Lower lobe of right lung (tissue), 2 donors: ENCODE results near the gene IMMT. TPM values are rescaled to one million over a fixed set of nuclear protein-coding genes. Genes with fewer than 3 reads are reported as not detected.

Experiments
- ATAC-seq, 2 donors: fragments of 200-7000 bp; cut with Tn5 transposase; one replicate each; pipeline ENCODE4 v1.9.1; 2020 to 2022; ENCODE audit warnings: mild to moderate bottlenecking in 2 of 2, moderate library complexity in 2 of 2
- DNase-seq: peaks from one replicate; pipeline ENCODE4 v3.0.0-alpha.2; 2020
- H3K27ac ChIP-seq: fragments of 200-600 bp; one replicate; pipeline ENCODE4 v1.8.0; 2022
- H3K27me3 ChIP-seq: fragments of 200-600 bp; one replicate; pipeline ENCODE4 v1.8.0; 2022; ENCODE audit warnings: low read depth
- H3K36me3 ChIP-seq: fragments of 200-600 bp; one replicate; pipeline ENCODE4 v1.8.0; 2022; ENCODE audit warnings: mild to moderate bottlenecking
- H3K4me1 ChIP-seq: fragments of 200-600 bp; one replicate; pipeline ENCODE4 v1.8.0; 2022
- H3K4me3 ChIP-seq: fragments of 200-600 bp; one replicate; pipeline ENCODE4 v1.8.0; 2022; ENCODE audit warnings: mild to moderate bottlenecking
- H3K9me3 ChIP-seq: fragments of 200-600 bp; one replicate; pipeline ENCODE4 v1.8.0; 2022
- CTCF ChIP-seq: fragments of 200-600 bp; IDR thresholded peaks from one replicate; pipeline ENCODE4 v1.8.0; 2022; ENCODE audit warnings: antibody characterized with exemption, mild to moderate bottlenecking
- intact Hi-C: fragments of 100-400 bp; cut with DNase I; formaldehyde crosslinking; loops from one replicate; pipeline ENCODE4 v1.11.0; 2022
- total RNA-seq: library from RNA; stranded (reverse); fragmentation: NEBNext Ultra II Directional; extraction: Animal tissue kit (Norgen Biotek cat#: 25700); gene quantifications from one replicate; pipeline ENCODE4 v1.2.1, GENCODE V29; 2021
- donor health status: DM: no; HTN: yes; CAD: no; lungs with severe emphysema.

IMMT gene
- total RNA-seq, 1 donor from 2014 or later, result 58.0 TPM

- ATAC-seq (no peak), DNase-seq (no peak)
- Histone ChIP-seq H3K27me3 (no peaks in the 10 kb centered on the region), H3K4me3 (no peak overlapping the region), H3K4me1 (peaks cover 39% of the 10 kb centered on the region), H3K36me3 (no peaks in the 10 kb centered on the region), H3K27ac (no peak overlapping the region), H3K9me3 (no peaks in the 10 kb centered on the region)
- TF ChIP-seq CTCF, result no peak
- intact Hi-C loops, result no loop called here
Measured at GRCh38 chr2:86226070-86226469, 30.8 kb upstream of the IMMT start.

DNA sequence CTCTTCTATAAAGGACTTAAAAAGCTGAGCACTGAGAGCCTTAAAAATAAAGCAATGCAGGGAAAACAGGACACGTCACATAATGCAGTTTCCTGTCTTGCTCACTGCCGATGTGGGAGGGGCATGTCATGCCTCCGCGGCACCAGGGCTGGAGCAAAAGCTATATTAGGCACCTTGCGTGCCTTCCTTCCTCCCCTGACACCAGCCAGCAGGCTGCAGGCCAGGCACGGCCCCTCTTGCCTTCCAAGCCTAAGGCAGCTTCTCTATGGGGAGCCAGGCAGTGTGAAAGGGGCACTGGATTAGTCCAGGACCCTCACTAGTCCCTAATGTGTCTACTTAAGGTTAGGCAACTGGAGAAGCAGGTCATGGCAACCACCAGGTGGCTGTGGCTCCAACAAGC is 30.3 kb upstream of the IMMT start:
- H3K9me3 ChIP-seq, result no peaks in the 10 kb centered on the region
- intact Hi-C loops, result no loop called here
- TF ChIP-seq CTCF, result no peak
- no peaks in the 10 kb centered on the region for H3K27me3 ChIP-seq
- DNase-seq (no peak), ATAC-seq (peak in 1 of 2 donors; percentile 17)
- no peaks in the 10 kb centered on the region for H3K36me3 ChIP-seq
- no peak overlapping the region for H3K4me3 ChIP-seq
- H3K4me1 ChIP-seq, result peaks cover 41% of the 10 kb centered on the region
- no peak overlapping the region for H3K27ac ChIP-seq

DNA sequence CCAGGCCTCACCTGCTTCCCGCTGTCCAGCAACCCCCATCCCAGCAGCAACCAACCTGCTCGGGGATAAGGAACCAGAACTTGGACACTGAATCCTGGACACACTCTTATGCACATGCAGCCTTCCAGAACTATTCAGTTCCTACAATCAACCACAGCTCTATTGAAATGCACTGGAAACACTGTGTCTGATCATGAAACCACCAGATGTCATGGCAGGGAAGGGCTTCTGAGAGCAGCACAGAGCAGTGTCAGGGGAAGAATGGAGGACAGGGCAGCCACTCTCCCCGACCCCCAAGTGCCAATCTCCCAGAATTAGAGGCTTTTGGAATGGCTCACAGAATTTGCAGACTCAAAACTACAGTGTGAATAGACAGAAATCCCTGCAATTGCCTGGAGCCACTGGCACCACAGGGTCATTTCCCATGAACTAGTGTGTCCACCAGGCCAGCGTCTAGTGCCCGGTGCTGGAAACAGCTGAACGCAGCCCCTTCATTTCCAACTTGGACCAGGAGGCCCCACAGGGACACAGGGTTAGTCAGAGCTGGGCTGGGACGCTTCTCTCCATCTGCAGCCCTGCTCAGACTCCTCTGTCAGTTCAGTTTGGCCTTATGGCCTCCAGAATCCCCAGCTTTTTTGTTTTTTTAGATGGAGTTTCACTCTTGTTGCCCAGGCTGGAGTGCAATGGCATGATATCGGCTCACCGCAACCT is 29.5 kb upstream of the IMMT start:
- H3K4me1 ChIP-seq, result peaks cover 41% of the 10 kb centered on the region
- H3K36me3 ChIP-seq, result no peaks in the 10 kb centered on the region
- H3K27ac ChIP-seq, result peak overlapping the region; percentile 49
- ATAC-seq (no peak), DNase-seq (no peak)
- intact Hi-C loops, result no loop called here
- no peaks in the 10 kb centered on the region for H3K9me3 ChIP-seq
- no peak overlapping the region for H3K4me3 ChIP-seq
- no peaks in the 10 kb centered on the region for H3K27me3 ChIP-seq
- TF ChIP-seq CTCF, result no peak

- no peak for DNase-seq
- no peak overlapping the region for H3K27ac ChIP-seq
- intact Hi-C loops, result no loop called here
- no peaks in the 10 kb centered on the region for H3K9me3 ChIP-seq
- H3K27me3 ChIP-seq, result no peaks in the 10 kb centered on the region
- peaks cover 41% of the 10 kb centered on the region for H3K4me1 ChIP-seq
- no peak for TF ChIP-seq CTCF
- no peak for ATAC-seq
- no peak overlapping the region for H3K4me3 ChIP-seq
- no peaks in the 10 kb centered on the region for H3K36me3 ChIP-seq
Measured at GRCh38 chr2:86223927-86224560, 28.8 kb upstream of the IMMT start.

GRCh38 chr2:86223140-86223926 is 28.1 kb upstream of the IMMT start:
- intact Hi-C loops, result no loop called here
- ATAC-seq (peak; percentile 15 to 23), DNase-seq (no peak)
- H3K4me1 ChIP-seq, result peaks cover 41% of the 10 kb centered on the region
- H3K9me3 ChIP-seq, result no peaks in the 10 kb centered on the region
- no peak overlapping the region for H3K27ac ChIP-seq
- no peaks in the 10 kb centered on the region for H3K36me3 ChIP-seq
- no peaks in the 10 kb centered on the region for H3K27me3 ChIP-seq
- H3K4me3 ChIP-seq, result no peak overlapping the region
- TF ChIP-seq CTCF, result no peak
